HG02759 (cell line): Measurements from ENCODE around the gene KIF18A.
A peak's percentile ranks its signal among the peaks of the same experiment; 100 is the strongest.
"Not testable (repeated sequence)": the region's sequence is repeated elsewhere in the genome, so short reads cannot be mapped to it uniquely, and the experiment has no call there.

ENCODE experiments used
- ATAC-seq: cut with Tn5 transposase; IDR thresholded peaks from one replicate; pipeline ENCODE4 v1.9.1; 2021; ENCODE audit warnings: mild to moderate bottlenecking, moderate library complexity; ENCODE audit not compliant: unreplicated experiment

Gene KIF18A

GRCh38 chr11:28107750-28108618 is at the start of gene KIF18A, which contains the start of gene METTL15:
KIF18A (minus strand) TSS chr11:28108156; CDS start chr11:28097947, 10,209 bp downstream.
METTL15 (plus strand) TSS chr11:28108388; CDS start chr11:28113335, 4,947 bp downstream.
- peak; percentile 95 for ATAC-seq

GRCh38 chr11:28153586-28153985 is 45.6 kb upstream of the KIF18A start:
- no peak for ATAC-seq

GRCh38 chr11:28152743-28153142 is 44.8 kb upstream of the KIF18A start:
- ATAC-seq: no peak

- no peak for ATAC-seq
Measured at GRCh38 chr11:28146123-28146751, 38.3 kb upstream of the KIF18A start.

- ATAC-seq: no peak
Measured at GRCh38 chr11:28144808-28145207, 36.9 kb upstream of the KIF18A start.

- ATAC-seq: no peak
Measured at GRCh38 chr11:28142724-28143123, 34.8 kb upstream of the KIF18A start.

- ATAC-seq: no peak
Measured at GRCh38 chr11:28140689-28141455, 32.9 kb upstream of the KIF18A start.

GRCh38 chr11:28139841-28140415 is 32.0 kb upstream of the KIF18A start:
- ATAC-seq: no peak

GRCh38 chr11:28137832-28138231 is 29.9 kb upstream of the KIF18A start:
- no peak for ATAC-seq

- no peak for ATAC-seq
Measured at GRCh38 chr11:28137366-28137765, 29.4 kb upstream of the KIF18A start.

GRCh38 chr11:28136157-28136556 is 28.2 kb upstream of the KIF18A start:
- ATAC-seq: not testable (repeated sequence)

- no peak for ATAC-seq
Measured at GRCh38 chr11:28133146-28133545, 25.2 kb upstream of the KIF18A start.

- no peak for ATAC-seq
Measured at GRCh38 chr11:28132548-28132947, 24.6 kb upstream of the KIF18A start.

GRCh38 chr11:28123151-28123581 is 15.2 kb upstream of the KIF18A start:
- no peak for ATAC-seq

- no peak for ATAC-seq
Measured at GRCh38 chr11:28117712-28118111, 9.8 kb upstream of the KIF18A start.

- no peak for ATAC-seq
Measured at GRCh38 chr11:28114731-28115130, 6.8 kb upstream of the KIF18A start.

GRCh38 chr11:28114116-28114515 is 6.2 kb upstream of the KIF18A start:
- ATAC-seq: no peak

- ATAC-seq: no peak
Measured at GRCh38 chr11:28110821-28111200, 2.9 kb upstream of the KIF18A start.

GRCh38 chr11:28110108-28110820 is 2.3 kb upstream of the KIF18A start:
- peak; percentile 37 for ATAC-seq

GRCh38 chr11:28108958-28109357 is 1.0 kb upstream of the KIF18A start:
- ATAC-seq: no peak
